Ectodermal cell (in vitro differentiated cells): Measurements from ENCODE around the gene CLPTM1L.
"Not testable (repeated sequence)": the region's sequence is repeated elsewhere in the genome, so short reads cannot be mapped to it uniquely, and the experiment has no call there.

Source experiments
- H3K27ac ChIP-seq: 2 replicates; pipeline ENCODE4 v1.7.0; 2013; ENCODE audit warnings: mild to moderate bottlenecking, low read depth, low read length; ENCODE audit not compliant: insufficient read depth, poor library complexity, severe bottlenecking
- H3K27me3 ChIP-seq: 2 replicates; pipeline ENCODE4 v1.7.0; 2013; ENCODE audit warnings: mild to moderate bottlenecking, low read length; ENCODE audit not compliant: insufficient read depth, control insufficient read depth, poor library complexity, severe bottlenecking
- H3K36me3 ChIP-seq: one replicate; pipeline ENCODE4 v1.7.0; 2013; ENCODE audit warnings: low read length; ENCODE audit not compliant: control insufficient read depth, insufficient read depth
- H3K4me1 ChIP-seq: one replicate; pipeline ENCODE4 v1.7.0; 2013; ENCODE audit warnings: low read length; ENCODE audit not compliant: control insufficient read depth, insufficient read depth
- H3K4me3 ChIP-seq: 2 replicates; pipeline ENCODE4 v1.7.0; 2013; ENCODE audit warnings: low read depth, low read length, control low read depth; ENCODE audit not compliant: insufficient read depth
- H3K9me3 ChIP-seq: 2 replicates; pipeline ENCODE4 v1.7.0; 2013; ENCODE audit warnings: mild to moderate bottlenecking, low read length, moderate library complexity; ENCODE audit not compliant: control insufficient read depth
- WGBS, 2 experiments: methylation state at CpG; one replicate each; pipeline ENCODE4 v1.1.7; 2013; ENCODE audit warnings: missing lambda C conversion rate in 2 of 2; 5-methylcytosine and 5-hydroxymethylcytosine counted together

CLPTM1L gene

DNA sequence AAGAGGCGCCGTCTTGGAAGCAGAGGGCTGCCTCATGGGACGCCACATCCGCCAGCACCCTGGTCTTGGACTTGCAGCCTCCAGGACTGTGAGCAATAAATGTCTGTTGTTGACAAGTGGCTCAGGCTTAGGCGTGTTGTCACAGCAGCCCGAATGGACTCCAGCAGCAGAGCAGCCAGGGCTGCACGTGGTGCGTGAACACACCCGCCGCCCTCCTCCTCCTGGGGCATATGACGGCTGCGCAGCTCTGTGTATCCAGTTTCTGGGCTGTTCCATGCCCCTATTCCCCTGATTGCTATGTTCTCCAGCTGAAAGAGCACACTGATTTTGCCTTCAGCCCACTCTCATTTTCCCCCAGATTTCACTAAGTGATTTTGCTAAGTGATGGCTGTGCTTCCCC lies 36.0 kb upstream of the CLPTM1L start:
- no peaks in the 10 kb centered on the region for H3K36me3 ChIP-seq
- no peak overlapping the region for H3K27ac ChIP-seq
- peaks cover 55% of the 10 kb centered on the region for H3K27me3 ChIP-seq
- WGBS, 2 experiments, result 85 to 88% methylated on average over 12 of the region's 12 CpGs
- H3K4me1 ChIP-seq, result peaks cover 4% of the 10 kb centered on the region
- no peak overlapping the region for H3K4me3 ChIP-seq
- no peaks in the 10 kb centered on the region for H3K9me3 ChIP-seq

GRCh38 chr5:1380011-1380817 lies 35.3 kb upstream of the CLPTM1L start:
- 19 to 21% methylated on average over 34 of the region's 34 CpGs for WGBS, 2 experiments
- no peaks in the 10 kb centered on the region for H3K4me1 ChIP-seq
- no peaks in the 10 kb centered on the region for H3K36me3 ChIP-seq
- H3K27me3 ChIP-seq, result peaks cover 48% of the 10 kb centered on the region
- H3K4me3 ChIP-seq, result no peak overlapping the region
- no peaks in the 10 kb centered on the region for H3K9me3 ChIP-seq
- H3K27ac ChIP-seq, result no peak overlapping the region

DNA sequence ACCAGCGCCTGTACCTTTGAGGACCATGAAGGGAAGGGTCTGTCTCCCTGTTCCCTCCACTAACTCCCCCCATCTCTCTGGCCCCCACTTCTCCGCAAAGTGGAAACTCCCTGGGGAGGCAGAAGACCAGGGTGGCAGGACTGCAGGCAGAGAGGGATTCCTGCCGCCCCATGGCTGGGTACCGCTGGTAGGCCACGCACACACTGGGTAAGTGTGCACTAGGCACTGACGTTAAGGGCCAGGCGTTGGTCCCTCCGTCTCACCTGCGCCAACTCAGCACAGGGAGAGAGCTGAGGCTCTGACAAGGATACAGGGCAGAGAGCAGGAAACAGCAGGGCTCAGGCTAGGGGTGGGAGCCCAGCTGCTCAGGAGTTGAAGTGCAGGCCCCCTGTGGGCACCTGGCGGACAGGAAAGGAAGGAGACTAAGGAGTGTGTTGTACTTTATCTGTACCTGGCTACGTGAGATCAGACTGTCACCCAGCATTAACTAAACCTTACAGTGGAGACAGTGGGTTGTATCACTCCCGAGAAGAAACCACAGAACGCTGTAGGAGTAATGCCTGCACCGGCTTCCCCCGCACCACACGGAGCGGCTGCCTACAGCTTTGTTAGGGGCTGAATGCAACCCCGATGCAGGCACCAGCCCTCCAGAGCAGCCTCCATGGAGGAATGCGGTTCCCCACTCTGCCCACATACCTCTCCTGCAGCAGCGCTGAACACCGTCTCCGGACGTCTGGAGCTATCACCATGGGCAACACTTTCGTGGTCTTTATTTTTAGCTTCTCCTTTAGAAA lies 34.2 kb upstream of the CLPTM1L start:
- no peaks in the 10 kb centered on the region for H3K36me3 ChIP-seq
- H3K4me3 ChIP-seq, result no peak overlapping the region
- no peaks in the 10 kb centered on the region for H3K4me1 ChIP-seq
- H3K9me3 ChIP-seq, result no peaks in the 10 kb centered on the region
- H3K27me3 ChIP-seq, result peaks cover 37% of the 10 kb centered on the region
- H3K27ac ChIP-seq, result no peak overlapping the region
- 95% methylated on average over 24 of the region's 24 CpGs for WGBS, 2 experiments

- WGBS, 2 experiments, result 93 to 95% methylated on average over 18 of the region's 18 CpGs
- Histone ChIP-seq H3K4me3 (no peak overlapping the region), H3K4me1 (no peaks in the 10 kb centered on the region), H3K27me3 (peaks cover 29% of the 10 kb centered on the region), H3K27ac (no peak overlapping the region), H3K9me3 (no peaks in the 10 kb centered on the region), H3K36me3 (no peaks in the 10 kb centered on the region)
Measured at GRCh38 chr5:1378096-1378495, 33.2 kb upstream of the CLPTM1L start.

GRCh38 chr5:1376981-1377380 lies 32.1 kb upstream of the CLPTM1L start:
- Histone ChIP-seq H3K27ac (no peak overlapping the region), H3K4me1 (no peaks in the 10 kb centered on the region), H3K36me3 (no peaks in the 10 kb centered on the region), H3K4me3 (no peak overlapping the region), H3K27me3 (peaks cover 25% of the 10 kb centered on the region), H3K9me3 (no peaks in the 10 kb centered on the region)
- 94 to 97% methylated on average over 3 of the region's 3 CpGs for WGBS, 2 experiments

DNA sequence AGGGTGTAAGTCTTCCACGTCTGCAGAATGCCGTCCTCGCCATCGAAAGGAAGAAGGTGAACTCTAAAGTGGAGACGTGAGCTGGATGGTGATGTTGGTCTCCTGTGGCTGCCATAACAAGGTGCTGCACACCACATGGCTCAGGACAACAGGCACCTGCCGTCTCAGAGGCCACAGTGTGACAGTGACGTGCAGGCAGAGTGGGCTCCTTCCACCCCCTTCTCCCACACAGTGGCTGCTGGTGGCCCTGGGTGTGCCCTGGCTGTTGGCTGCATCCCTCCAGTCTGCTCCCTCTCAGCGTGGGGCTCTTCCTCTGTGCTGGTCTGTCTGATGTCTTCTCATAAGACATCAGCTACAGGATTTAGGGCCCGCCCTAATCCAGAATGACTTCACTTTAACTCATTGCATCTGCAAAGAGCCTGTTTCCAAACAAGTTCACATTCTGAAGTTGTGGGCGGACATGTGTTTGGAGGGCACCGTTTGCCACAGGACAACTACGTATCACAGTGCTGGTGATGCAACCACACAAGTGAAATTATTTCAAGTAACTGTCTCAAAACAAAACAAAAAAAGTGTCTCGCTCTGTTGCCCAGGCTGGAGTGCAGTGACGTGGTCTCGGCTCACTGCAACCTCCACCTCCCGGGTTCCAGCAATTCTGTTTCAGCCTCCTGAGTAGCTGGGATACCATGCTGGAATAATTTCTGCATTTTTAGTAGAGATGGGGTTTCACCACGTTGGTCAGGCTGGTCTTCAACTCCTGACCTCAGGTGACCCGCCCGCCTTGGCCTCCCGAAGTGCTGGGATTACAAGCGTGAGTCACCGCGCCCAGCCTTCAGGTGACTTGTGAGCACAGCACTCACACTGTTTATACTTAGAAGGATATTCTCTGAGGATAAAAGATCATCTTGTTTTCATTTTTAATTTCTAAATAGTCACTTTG lies 31.2 kb upstream of the CLPTM1L start:
- H3K4me1 ChIP-seq, result no peaks in the 10 kb centered on the region
- H3K27ac ChIP-seq, result no peak overlapping the region
- H3K27me3 ChIP-seq, result peaks cover 16% of the 10 kb centered on the region
- 86 to 89% methylated on average over 23 of the region's 23 CpGs for WGBS, 2 experiments
- H3K9me3 ChIP-seq, result no peaks in the 10 kb centered on the region
- no peaks in the 10 kb centered on the region for H3K36me3 ChIP-seq
- no peak overlapping the region for H3K4me3 ChIP-seq

- Histone ChIP-seq H3K9me3 (no peaks in the 10 kb centered on the region), H3K27ac (no peak overlapping the region), H3K27me3 (peaks cover 1% of the 10 kb centered on the region), H3K4me1 (no peaks in the 10 kb centered on the region), H3K36me3 (no peaks in the 10 kb centered on the region), H3K4me3 (no peak overlapping the region)
- WGBS, 2 experiments, result 86 to 88% methylated on average over 6 of the region's 6 CpGs
Measured at GRCh38 chr5:1374679-1375055, 29.8 kb upstream of the CLPTM1L start.

GRCh38 chr5:1374030-1374678 lies 29.3 kb upstream of the CLPTM1L start:
- no peaks in the 10 kb centered on the region for H3K4me1 ChIP-seq
- H3K27me3 ChIP-seq, result no peaks in the 10 kb centered on the region
- no peak overlapping the region for H3K27ac ChIP-seq
- WGBS, 2 experiments, result 86 to 90% methylated on average over 9 of the region's 9 CpGs
- H3K9me3 ChIP-seq, result no peaks in the 10 kb centered on the region
- no peaks in the 10 kb centered on the region for H3K36me3 ChIP-seq
- H3K4me3 ChIP-seq, result no peak overlapping the region

DNA sequence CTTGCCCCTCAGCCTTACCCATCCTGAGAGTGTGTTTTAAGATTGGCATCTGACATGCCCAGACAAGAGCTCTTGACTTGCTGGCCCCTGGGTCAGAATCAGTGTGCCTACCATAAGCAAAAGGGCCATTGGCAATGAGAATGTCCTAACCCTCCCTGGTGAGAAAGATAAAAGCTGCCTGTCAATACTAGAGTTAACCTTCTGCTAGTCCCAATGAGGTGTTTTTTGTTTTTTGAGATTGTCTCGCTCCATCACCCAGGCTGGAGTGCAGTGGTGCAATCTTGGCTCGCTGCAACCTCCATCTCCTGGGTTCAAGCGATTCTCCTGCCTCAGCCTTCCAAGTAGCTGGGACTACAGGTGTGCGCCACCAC lies 27.1 kb upstream of the CLPTM1L start:
- not testable (repeated sequence) for H3K36me3 ChIP-seq, H3K27ac ChIP-seq, H3K9me3 ChIP-seq, H3K4me1 ChIP-seq, H3K27me3 ChIP-seq, H3K4me3 ChIP-seq
- 92 to 96% methylated on average over 4 of the region's 4 CpGs for WGBS, 2 experiments
